Hindlimb muscle (tissue), 1 donor: ENCODE data around the gene NRK. TPM values are rescaled to one million over a fixed set of nuclear protein-coding genes. Genes with fewer than 3 reads are reported as not detected.
"Not testable (repeated sequence)": the region's sequence is repeated elsewhere in the genome, so short reads cannot be mapped to it uniquely, and the experiment has no call there.

ENCODE experiments used
- DNase-seq: peaks from one replicate; pipeline ENCODE4 v3.0.0-alpha.2; 2013
- polyA plus RNA-seq: library from polyadenylated mRNA; unstranded; fragments of 120-200 nt; gene quantifications from one replicate; pipeline ENCODE4 v1.2.1, GENCODE V29; 2013; ENCODE audit not compliant: insufficient read length

Gene NRK, protein sequence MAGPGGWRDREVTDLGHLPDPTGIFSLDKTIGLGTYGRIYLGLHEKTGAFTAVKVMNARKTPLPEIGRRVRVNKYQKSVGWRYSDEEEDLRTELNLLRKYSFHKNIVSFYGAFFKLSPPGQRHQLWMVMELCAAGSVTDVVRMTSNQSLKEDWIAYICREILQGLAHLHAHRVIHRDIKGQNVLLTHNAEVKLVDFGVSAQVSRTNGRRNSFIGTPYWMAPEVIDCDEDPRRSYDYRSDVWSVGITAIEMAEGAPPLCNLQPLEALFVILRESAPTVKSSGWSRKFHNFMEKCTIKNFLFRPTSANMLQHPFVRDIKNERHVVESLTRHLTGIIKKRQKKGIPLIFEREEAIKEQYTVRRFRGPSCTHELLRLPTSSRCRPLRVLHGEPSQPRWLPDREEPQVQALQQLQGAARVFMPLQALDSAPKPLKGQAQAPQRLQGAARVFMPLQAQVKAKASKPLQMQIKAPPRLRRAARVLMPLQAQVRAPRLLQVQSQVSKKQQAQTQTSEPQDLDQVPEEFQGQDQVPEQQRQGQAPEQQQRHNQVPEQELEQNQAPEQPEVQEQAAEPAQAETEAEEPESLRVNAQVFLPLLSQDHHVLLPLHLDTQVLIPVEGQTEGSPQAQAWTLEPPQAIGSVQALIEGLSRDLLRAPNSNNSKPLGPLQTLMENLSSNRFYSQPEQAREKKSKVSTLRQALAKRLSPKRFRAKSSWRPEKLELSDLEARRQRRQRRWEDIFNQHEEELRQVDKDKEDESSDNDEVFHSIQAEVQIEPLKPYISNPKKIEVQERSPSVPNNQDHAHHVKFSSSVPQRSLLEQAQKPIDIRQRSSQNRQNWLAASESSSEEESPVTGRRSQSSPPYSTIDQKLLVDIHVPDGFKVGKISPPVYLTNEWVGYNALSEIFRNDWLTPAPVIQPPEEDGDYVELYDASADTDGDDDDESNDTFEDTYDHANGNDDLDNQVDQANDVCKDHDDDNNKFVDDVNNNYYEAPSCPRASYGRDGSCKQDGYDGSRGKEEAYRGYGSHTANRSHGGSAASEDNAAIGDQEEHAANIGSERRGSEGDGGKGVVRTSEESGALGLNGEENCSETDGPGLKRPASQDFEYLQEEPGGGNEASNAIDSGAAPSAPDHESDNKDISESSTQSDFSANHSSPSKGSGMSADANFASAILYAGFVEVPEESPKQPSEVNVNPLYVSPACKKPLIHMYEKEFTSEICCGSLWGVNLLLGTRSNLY (N-terminal part only)
- polyA plus RNA-seq, result 183 TPM

DNA sequence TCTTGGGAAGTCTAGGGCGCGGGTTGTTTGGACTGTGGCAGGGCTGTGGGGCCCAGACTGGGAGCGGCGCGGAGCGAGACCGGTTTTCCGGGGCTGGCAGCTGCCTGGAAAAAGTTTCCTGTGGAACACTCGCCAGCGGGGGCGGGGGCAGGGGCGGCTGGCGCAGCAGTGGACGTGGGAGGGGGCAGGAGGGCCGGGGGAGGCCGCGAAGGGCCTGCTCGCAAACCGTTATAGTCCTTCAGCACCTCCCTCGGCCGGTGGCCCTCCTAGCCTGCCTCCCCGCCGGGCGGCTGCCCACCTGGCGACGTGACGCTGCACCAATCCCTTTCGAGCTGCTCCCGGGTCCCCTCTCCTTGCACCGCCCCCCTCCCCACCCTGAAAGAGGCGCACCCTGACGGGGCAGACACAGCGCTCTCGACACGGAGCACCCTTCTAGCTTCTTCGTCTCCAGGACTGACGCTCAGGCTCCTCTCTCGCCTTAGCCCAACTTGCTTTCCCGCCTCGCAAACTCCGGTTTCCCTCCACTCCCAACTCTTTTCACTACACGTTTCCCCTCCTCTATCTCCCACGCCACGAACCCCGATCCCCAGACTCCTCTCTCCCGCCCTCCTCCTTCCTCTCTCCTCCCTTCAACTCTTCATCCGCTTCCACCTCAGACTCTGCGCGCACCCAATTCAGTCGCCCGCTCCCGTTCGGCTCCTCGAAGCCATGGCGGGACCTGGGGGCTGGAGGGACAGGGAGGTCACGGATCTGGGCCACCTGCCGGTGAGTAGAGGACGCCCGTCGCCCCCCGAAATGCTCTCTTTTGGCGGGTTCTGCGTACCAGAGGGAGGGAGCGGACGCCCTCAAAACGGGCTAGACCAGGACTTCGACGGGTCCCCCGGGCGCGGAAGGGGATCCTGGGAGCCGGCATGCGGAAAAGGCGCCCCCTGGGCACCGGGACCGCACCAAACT is at the start of gene NRK:
NRK (plus strand) TSS at position 402 of the 954 bp plus-strand sequence; CDS start at position 709, 307 bp downstream.
- peak; percentile 75 for DNase-seq

DNA sequence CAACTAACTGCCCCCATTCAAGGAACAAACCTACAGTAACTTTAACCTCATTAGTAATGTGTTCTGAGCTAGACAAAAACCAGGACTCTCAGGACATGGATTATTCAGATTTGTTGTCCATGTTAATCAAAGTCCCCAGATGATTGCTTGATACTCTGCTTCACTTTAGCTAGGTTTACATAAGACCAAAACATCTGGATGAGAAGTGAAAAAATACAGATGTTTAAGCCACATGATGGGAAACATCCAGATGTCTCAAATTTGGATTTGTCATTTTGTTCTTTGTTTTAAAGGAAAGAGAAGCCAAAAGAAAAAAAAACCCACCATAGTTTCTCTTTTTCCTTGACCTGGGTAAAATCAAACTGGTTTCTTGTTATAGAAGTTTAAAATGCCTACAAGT is 48.5 kb upstream of the NRK start:
- DNase-seq, result no peak

DNA sequence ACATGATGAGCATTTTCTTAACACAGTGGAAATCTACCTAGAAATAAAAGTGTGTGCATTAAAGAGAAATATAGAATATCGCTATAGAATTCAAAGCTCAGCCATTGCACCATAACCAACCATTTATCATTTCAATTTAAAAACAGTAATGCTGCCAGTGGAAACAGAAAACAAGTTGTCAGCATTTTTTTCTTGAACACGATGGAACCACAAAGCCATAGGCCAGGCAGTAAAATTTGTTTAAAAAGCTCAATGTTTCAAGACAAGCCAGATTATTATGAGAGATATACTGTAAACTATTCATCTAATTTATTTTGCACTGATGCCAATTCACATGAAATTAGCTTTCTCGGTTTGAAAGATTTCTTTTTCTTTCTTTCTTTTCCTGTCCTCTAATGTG is 46.7 kb upstream of the NRK start:
- no peak for DNase-seq

DNA sequence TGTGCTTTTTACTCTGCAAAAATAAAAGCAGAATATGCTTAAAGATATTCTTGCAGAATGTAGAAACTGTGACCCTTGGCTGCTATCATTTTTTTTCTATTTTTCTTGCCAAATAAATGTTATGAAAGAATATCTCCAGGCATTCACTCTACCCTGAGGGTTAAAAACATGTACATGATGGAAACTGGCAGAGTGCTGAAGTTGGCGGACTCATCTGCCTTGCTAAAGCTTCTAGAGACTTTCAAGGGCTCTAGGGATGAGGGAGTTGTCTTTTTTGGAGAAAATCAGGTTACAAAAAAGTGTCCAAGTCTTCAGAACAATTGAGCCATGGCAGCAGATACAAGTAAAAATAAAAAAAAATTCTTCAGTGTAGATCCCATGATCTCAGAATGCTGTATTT is 40.5 kb upstream of the NRK start:
- DNase-seq, result peak; percentile 80

DNA sequence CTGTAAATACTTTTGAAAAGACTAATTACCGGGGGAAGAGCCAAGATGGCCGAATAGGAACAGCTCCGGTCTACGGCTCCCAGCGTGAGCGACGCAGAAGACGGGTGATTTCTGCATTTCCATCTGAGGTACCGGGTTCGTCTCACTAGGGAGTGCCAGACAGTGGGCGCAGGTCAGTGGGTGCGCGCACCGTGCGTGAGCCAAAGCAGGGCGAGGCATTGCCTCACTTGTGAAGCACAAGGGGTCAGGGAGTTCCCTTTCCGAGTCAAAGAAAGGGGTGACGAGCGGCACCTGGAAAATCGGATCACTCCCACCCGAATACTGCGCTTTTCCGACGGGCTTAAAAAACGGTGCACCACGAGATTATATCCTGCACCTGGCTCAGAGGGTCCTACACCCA is 25.5 kb upstream of the NRK start:
- not testable (repeated sequence) for DNase-seq

DNA sequence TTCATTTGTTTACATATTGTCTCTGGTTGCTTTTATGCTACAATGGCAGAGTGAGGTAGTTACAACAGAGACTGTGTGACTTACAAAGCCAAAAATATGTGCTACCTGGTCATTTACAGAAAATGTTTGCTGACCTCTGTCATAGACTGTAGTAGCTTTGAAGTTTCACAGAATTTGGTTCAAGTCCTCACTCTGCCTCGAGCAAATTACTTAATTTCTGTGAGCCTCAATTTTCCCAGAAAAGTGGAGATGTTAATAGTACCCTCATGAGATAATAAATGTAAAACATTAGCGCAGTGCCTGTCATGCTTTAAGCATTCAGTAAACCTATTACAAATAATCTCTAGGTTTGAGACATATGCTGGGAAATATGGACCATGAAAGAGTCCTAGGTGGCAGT is 18.4 kb upstream of the NRK start:
- no peak for DNase-seq

DNA sequence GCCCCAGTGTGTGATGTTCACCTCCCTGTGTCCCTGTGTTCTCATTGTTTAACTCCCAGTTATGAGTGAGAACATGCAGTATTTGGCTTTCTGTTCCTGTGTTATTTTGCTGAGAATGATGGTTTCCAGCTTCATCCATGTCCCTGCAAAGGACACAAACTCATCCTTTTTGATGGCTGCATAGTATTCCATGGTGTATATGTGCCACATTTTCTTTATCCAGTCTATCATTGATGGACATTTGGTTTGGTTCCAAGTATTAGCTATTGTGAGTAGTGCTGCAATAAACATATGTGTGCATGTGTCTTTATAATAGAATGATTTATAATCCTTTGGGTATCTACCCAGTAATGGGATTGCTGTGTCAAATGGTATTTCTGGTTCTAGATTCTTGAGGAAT is 16.7 kb upstream of the NRK start:
- not testable (repeated sequence) for DNase-seq

DNA sequence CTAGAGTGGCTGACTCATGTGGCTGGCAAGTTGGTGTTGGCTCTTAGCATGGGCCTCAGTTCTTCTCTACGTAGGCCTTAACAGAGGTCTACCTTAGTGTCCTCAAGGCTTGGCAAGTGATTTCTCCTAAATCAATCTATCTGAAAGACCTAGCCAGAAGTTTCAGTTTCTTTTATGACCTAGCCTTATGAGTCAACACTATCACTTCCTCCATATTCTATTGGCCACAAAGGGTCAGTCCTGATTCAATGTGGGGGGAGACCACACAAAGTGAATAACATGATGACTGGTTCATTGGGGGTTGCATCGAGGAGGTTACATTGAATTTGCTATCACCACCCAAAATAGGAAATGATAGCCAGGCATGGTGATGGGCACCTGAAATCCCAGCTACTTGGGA is 5.8 kb upstream of the NRK start:
- DNase-seq, result no peak

DNA sequence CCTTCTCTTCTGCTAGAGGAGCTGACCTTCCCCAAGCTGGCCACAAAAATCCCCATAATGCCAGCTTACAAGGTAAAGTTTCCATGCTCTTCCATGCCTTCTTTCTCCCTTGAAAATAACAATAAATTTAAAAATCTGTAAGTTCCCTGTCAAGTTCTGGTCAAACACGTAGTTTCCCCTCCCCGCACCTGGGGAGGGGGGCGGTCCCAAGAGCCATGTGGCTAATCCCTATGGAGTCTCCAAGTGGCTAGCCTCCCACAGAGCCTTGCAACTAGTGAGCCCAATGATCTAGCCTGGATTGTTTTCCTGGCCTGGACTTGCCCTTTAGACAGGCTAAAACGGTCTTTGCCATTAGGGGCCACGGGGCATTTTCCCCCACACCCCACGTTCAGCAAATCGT is 2.1 kb upstream of the NRK start:
- DNase-seq, result no peak

DNA sequence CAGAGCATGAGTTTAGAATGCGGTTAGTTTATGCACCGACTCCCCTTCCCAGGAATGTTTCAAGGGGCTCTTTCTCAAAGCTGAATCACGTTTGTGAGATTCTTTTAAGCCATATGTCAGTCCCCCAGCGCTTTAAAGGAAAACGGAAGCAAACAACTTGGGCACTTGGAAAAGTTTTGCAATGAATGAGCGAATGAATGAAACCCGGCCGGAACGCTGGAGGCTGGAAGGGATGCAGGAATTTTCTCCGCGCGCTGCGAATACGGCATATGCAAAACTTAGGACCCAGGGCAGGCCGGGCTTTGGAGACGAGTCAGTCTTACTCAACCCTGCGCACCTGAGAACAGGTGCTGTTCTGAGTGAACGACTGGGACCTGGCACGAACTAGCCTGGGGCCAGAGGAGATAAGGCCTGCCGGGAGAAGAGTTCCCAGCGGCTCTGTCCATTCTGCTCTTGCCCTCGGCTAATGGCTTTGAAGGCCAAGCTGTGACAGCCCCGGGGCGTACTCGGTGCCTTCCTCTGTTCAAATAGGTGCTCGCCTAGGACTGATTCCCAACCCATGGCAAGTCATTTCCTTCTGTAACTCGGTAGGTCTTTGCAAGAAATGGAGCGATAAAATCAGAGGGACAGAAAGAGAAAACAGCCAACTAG is 743 bp upstream of the NRK start:
- no peak for DNase-seq

DNA sequence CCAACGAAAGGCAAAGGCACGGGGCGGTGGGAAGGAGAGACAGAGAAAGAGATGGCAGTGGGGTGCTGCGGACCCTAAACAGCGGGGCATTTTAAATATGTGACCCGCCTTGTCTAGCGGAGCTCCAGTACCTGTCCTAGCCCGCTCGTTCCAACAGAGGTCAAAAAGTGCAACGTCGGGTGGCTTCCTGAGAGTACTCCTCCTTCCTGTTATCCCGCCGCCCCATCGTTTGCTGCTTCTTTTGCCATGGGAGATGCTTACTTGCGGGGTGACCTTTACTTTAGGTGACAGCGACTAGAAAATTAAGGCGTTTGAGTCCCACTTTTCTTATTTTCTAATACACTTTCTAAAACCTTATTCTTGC is 735 bp downstream of the NRK start:
- no peak for DNase-seq

DNA sequence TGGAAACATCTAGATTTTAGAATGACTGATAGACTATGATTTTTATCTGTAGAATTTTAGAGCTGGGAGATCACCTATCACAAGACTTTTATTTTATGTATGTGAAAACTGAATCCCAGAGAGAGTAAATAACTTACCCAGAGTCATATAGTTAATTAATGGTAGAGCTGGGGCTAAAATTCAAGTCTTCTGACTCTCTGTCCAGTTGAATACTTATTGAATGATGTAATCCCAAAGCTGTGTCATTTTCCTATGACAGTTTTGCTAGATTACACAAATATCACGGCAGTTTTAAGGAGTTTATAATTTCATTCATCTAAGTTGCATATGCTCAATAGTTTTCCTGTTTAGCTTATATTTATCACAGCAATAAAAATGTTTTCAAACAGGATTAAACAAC is 6.7 kb downstream of the NRK start:
- DNase-seq, result no peak

DNA sequence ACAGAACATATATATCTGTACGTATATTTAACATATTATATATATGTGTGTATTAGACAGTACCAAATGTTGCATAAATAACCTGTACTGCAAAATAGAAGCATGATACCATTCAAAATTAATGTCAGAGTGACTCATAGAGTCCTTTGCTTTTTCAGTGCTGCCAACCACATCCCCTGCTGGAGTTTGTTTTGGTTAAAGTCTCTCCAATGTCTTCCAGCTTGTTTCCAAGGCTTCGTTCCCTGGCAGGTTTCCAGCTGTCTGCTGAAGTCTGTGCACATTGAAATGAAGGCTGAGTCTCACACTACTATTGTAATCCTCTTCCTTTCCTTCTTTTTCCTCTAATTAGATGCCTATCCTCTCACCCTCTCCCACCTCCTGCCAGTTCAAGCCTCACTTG is 14.9 kb downstream of the NRK start:
- peak; percentile 54 for DNase-seq

DNA sequence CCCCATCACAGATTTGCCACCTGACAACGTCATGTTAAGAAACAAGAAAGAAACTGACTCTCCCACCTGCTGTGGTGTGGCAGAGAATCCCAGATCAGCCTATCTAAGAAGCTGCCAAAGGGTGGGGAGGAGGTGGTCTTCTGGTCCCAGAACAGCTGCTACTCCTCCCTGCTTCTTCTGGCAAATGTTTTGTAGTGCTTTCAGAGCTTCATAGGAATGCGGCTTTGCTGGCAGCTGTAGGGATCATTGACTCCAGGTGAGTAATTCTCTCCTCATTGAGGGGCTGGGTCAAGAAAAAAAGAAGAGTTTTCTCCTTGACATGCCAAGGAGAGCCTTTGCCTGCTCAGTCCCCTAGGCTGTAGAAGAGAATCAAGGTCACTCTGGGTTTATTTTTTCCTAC is 23.3 kb downstream of the NRK start:
- no peak for DNase-seq

DNA sequence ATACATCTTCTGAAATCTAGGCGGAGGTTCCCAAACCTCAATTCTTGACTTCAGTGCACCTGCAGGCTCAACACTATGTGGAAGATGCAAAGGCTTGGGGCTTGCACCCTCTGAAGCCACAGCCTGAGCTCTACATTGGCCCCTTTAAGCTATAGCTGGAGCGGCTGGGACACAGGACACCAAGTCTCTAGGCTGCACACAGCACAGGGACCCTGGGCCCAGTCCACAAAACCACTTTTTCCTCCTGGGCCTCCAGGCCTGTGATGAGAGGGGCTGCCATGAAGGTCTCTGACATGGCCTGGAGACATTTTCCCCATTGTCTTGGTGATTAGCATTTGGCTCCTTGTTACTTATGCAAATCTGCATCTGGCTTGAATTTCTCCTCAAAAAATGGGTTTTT is 27.8 kb downstream of the NRK start:
- not testable (repeated sequence) for DNase-seq

DNA sequence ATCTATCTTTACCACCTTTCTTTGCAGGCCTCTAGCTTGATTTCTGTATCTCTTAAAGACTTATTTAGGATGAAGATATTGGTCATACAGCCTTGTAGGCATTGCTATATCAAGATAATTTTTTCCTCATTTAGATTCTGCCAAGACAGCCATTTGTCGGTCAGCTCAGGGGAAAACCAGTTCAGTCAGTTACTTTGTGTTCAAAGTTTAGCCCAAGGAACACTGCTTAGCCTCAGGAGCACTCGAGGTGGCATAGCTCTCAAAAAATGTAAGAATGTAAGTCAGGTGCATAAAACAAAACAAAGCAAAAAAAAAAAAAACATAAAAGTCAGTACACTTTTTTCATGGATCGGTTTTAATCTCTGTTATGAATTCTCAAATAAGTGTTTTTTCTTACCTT is 43.4 kb downstream of the NRK start:
- no peak for DNase-seq

DNA sequence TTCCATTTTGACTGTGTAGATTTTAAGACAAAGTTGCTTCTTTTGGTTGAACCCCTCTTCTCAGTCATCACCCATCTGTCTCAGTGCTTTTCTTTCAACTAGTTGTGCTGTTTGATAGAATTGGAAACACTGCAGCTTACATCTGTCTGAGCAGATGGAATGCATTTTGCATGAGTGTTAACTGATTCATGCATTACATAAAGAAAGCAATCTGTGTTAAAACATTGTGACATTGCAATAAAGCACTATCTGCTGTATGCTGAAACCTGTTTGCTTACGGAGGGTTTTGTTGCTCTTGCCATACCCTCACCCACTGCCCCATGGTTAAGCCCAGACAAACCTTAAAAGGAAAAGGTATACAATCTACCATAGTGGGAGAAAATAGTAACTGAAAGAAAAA is 47.4 kb downstream of the NRK start:
- no peak for DNase-seq

DNA sequence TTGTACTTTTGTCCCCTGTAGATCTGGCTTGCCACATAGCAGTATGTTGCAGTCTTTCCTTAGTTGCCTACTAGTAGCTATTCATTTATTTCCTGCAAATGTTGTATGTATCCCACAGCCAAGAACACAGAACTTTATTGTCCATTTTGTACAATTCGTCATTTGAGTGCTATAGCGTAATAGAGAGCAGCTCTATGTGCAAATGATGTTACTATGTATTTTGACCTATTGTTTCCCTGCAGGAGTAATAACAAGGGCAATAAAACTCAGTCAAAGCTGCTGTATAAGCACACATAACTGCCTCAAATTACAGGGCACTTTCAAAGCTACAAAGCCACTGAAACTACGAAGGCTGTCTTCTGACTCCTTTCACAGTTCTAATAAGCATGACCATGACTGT is 48.1 kb downstream of the NRK start:
- DNase-seq, result no peak

DNA sequence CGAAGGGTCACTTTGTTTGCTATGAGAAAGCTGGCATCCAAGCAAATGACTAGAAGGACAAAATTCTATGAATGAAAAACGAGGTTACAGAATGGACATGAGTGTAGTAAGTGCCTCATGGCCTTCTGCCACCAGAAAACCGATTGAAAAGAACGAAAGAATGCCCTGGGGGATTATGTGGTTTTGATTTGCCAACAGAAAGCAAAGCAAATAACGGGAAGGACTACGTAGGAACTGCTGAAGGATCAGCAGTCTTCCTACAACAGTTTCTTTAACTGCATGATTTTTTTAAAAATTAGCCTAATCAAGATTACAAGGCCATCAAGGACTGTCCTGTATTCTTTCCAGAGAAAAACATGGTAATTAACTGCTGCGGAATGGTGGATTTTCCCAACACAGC is 50.6 kb downstream of the NRK start:
- peak; percentile 31 for DNase-seq

DNA sequence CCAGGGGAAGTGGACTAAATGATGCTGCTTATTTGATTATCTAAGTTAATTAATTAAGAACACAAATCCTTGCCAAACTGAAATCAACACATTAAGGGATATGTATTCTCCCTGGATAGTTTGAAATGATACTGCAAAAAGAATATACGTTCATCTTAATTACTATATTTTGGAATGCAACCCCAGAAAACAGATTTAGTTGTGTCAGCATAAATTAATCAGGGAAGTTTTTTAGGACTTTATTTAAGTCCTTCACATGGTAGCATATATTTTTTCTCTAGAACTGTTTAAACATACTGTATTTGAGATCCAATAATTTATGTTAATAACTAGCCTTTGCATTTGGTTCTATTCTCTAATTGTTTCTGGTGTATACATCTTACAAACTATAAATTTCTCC is 52.5 kb downstream of the NRK start:
- no peak for DNase-seq

DNA sequence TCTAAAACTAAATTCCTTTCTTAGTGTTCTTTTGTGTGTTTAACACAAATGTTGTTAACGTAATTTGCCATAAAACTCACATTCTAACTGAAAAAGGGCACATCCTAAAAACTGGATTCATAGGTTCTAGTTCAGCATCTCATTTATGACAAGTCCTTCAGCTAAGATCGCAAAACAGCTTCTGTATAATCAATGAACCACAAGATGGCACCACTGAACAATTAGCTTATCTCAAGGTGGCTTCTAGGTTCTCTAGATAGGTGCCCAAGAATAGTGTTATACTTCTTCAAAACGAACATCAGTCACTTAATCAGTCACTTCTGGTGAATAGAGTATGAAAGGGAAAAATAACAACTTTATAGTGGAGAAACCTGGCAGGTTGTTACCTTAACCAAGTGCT is 54.3 kb downstream of the NRK start:
- DNase-seq, result no peak
